HG03565 (cell line): ENCODE results near the gene B3GALT2.

Experiments
- ATAC-seq: cut with Tn5 transposase; IDR thresholded peaks from one replicate; pipeline ENCODE4 v1.9.1; 2021; ENCODE audit warnings: mild to moderate bottlenecking, moderate library complexity; ENCODE audit not compliant: unreplicated experiment

Gene B3GALT2

DNA sequence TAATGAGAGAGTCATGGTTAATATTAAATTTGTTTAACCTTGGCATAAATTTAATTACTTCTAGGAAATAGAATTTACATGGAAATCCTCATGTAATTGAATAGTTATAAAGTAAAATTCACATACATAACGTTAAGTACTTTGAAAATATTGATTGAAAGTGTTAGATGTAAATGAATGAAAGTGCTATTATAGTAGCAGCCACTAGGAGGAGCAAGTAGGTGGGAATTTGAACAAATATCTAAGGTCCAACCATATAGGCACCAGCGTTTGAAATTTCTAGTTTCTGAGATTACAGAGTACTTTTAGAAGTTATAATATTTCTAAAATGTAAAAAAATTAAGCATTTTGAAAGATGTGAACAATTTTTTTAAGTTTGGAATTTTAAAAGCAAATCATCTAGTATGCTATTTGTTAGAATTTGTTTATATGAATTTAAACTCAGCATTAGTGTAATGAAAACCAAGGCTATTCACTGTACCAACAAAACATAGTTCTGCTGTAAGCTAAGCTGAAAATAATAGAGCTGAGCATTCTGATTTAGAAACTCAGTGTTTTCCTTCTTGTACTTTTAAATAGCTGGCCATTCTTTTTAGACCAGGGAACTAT, 3.3 kb downstream of the B3GALT2 start:
- peak; percentile 53 for ATAC-seq

DNA sequence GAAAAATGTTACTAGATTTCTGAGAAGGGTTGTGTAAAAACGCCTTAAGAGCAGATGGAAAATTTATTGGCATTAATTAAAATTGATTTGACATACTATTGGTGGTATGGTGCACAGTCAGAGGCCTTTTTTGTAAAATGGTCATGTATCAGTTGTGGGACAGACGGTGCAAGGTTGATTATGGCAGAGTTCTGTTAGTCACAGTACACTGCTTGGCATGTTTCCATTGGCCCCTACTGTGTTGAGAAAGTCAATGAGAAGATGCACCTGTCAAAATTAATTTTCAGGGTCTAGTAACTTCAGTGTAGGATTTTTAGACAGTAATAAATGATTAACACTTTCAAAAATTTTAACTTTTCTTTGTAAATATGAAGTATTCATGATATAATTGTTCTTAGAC, 4.4 kb downstream of the B3GALT2 start:
- ATAC-seq: no peak

DNA sequence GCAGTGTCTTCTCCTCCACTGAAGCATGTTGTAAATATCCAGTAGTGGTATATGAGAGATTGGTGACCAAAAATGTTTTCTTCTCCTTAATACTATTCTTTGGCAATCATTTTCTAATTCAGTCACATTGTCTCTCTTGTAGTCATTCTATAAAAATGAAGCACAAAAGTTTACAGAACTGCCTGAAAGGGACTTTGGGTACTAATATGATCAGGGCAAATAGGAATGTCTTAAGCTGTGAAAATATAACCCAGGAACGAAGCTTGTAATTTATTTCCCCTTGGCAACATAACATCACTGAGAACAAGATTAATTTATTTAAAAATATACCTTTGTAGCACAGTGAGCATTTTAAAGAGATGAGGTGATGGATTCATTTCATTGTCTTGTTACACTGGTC, 4.9 kb downstream of the B3GALT2 start:
- no peak for ATAC-seq

DNA sequence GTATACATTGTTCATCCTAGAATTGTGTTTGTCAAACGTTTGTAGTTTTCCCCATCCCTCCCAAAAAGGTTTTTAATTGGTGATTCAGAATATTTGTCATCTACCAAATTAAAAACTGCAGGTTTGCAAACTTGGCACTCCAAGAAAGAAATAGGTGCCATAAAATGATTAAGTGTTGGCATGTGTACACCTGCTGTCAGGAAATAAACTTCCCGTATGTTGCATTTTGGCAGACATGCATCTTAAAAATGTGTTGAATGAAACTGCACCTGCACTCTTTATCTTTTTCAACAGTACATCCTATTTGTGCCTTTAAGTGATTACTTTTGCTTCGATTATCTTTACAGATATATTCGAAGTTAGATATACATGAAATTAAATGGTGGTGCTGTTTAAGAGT, 7.3 kb downstream of the B3GALT2 start:
- no peak for ATAC-seq

DNA sequence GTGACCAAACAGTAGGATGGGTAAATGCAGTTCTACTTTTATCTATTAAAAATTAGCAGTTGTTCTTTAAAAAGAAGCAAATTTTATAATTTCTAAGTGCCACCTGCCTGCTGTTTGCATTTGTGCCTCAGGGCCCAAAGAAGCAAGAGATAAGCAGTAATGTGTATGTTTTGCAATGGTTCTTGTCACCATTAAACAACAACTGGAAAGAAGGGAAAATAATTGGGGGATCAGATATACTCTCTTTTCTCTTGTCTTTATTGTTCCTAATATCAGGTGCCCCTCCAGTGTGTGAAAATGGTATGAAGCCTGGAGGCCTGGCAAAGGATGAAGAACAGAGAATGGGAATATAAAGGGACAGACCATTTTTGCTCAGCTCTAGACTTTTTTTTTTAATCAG, 9.6 kb downstream of the B3GALT2 start:
- ATAC-seq: no peak

DNA sequence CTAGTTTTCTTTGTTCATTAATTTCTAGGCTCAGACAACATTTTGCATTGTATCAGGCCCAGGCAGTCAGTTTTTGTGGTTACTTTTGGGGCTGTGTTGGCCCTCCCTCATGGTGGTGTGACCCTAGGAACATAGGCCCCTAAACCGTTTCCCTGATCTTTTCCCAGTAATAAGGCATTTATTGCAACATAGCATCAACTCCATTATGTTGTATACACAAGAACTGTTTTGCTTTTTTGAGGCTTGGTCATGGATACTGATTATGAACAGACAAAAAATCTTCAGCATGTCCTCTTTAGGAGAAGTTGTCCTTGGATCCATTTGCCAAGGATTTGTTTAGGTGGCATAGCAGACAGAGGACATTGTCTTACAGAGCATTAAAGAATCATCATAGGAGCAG, 10.3 kb downstream of the B3GALT2 start:
- no peak for ATAC-seq

DNA sequence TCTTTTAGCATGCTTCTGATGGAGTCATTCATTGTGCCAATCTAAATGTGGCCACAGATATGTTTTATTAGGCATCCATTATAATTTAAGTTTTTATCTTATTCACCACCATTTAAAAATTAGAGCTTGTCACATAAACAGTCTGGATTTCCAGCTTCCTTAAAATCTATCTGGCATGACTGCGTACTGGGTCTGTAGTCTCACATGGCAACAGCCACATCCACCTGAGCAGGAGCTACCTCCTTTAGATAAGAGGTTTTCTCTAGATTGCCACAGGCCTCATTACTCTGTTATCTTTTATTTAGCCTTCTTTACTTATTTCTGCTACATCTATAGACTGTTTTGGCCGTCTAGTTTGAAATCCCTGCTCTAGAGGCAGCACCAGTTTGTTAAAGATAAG, 29.1 kb downstream of the B3GALT2 start:
- no peak for ATAC-seq

DNA sequence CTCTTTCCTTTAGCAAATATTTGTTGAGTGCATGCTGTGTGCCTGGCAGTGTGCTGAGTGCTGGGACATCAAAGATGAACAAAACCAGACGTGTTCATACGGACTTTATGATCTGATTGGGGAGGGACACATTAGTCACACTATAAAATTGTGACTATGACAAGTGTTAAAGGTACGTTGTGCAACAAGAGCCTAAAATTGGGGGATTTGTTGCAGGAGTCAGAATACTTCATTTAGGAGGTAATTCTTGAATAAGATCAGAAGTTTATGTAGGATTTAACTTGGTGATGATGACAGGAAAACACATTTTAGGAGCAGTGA, 29.6 kb downstream of the B3GALT2 start:
- no peak for ATAC-seq

DNA sequence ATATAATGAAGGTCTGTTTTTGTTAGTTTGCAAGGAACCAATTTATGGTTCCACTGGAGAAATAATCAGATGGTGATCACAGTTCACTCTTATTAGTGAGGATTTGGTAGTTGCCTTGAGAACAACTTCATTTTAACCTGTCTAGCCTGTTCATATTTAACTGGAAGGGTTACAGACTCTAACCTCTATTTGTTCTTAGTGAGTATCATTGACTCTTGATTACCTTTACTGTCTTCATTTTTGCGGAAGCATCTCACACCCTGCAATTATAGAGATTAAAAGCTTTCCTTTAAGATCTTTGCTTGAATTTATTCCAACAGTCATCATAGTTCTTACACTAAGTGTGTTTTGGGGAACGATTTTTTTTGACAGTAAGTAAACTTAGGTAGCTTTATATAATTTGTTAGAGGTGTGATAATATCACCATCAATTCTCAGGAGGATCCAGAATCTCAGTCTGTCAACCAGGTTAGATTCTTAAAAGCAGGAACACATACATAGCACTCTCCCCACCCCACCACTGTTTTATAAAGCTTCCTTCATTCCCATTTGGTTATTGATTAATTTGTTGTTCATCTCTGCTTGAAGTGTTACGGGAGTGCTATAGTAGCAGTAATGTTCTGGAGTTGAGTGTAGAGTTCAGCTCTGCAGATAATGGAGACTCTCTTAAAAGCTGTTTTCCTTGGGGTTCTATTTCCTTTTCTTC, 30.1 kb downstream of the B3GALT2 start:
- no peak for ATAC-seq

DNA sequence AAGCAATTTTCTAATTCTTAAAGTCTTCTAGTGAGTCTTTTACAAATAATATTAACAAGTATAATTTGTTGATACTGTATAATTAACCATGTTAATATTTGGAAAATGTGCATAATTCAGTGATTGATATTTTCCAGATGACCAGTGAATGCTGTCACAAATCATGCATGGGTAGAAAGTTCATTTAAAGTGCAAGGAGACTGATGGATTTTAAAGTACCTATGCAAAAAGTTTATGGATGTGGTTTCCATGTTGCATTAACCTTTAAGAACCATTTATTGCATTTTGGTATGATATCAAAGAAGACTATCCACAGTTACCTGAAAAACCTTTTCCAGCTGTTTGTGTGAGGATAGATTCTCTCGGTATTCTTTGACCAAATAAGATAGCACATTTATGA, 41.4 kb downstream of the B3GALT2 start:
- ATAC-seq: no peak

DNA sequence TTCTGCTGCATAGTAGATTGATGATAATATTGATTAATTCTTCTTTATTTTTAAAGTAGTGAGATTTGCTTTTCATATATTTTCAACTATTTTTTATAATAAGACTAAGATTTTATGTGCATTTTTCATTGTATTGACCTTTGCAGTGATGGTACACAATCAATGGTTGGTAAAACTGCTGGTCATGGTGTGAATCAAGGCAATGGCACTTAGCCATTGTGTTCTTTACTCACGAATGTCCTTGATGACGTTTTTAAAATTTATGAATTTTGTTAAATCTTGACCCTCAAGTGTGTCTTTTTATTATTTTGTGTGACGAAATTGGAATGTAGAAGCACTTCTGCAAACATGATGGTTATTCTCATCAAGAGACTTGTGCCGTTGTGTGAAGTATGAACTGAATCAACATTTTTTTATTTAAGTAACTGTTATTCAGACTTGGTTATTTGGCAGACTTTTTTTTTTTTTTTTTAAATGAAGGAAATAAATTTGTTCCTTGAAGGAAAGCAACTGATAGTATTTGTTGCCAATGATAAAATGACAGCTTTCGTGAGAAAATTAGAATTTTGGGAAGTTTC, 42.0 kb downstream of the B3GALT2 start:
- no peak for ATAC-seq

DNA sequence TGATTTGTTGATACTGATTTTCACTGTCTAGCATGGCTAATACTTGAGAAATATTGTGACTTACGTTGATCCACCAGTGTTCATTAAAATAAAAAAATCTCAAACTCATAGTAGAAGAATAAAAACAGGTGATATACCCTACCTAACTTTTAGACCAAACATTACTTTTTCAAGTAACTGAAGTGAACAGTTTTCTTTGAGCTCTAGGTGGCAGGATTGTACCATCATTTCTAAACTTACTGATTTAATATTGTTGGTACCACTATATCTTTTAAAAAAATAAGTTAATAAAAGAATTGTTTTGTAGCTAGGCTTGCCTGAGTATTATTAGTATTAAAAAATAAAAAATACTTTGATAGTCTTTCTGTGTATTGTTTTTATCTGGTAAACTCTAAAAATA, 43.1 kb downstream of the B3GALT2 start:
- no peak for ATAC-seq

DNA sequence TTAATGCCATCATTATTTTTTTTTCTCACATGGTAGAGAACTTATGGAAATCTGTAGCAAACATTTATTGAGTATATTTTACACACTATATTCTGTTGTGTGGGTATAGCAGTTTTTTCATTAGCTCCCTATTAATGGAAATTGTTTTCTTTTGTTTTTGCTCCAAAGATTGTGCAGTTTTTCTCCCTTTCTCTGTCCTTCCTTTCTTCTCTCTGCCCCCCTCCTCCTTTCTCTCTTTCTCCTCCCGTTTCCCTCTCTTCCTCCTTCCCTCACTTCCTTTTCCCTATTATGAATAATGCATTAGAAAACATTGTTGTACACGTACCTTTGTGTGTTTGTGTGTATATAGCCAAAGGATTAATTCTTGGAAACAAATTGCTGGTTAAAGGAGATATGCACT, 44.0 kb downstream of the B3GALT2 start:
- no peak for ATAC-seq

DNA sequence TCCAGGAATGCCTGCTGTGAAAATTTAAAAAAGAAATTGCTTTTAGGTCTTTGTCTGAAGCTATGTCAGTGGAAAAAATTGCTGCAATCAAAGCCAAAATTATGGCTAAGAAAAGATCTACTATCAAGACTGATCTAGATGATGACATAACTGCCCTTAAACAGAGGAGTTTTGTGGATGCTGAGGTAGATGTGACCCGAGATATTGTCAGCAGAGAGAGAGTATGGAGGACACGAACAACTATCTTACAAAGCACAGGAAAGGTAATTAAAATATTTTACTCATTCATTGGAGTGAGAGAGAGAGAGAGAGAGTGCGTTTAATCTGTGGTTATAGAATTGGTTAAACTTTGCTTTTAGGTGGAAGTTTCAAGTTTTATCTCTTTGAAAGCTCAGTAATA, 44.6 kb downstream of the B3GALT2 start:
- no peak for ATAC-seq

DNA sequence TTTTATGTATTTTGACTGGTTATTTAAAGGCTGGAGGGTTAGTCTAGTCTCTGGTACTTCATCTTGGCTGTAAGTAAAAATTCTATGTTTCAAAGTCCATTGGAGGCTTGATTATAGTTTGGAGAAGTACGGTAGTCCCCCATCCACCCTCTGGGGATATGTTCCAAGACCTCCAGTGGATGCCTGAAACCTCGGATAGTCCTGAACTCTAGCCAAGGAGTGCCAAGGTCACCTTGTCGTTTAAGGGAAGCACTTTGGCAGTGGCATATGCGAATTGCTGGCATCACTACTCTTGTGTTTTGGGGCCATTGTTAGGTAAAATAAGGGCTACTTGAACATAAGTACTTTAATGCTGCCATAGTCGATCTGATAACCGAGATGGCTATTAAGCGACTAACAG, 46.2 kb downstream of the B3GALT2 start:
- no peak for ATAC-seq

DNA sequence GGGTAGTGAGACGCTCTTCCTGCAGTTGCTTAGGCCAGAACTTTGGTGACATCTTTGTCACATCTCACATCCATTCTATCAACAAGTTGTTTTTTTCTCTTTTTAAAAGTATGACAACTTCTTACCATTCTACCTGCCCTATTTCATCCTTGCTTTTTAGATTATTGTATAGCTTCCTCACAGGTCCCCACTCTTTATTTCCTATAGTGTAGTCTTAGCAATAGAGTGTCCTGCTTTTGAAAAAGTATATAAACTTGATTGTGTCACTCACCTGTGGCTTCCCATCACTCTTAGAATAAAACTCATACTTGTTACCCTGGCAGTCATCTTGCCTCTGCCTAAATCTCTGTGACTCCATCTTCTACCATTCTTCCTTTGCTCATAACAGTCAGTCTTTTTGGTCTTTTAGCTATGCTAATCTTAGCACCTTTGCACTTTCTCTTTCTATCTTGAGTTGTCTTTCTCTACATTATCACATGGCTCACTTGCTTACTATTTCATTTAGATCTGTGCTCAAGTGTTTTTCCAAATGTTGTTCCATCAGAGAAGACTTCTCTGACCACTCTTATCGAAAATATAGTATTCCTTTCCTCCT, 55.0 kb downstream of the B3GALT2 start:
- peak; percentile 76 for ATAC-seq
